GM21529 (cell line): ENCODE data around the gene RPL28.
"Not testable (repeated sequence)": the region's sequence is repeated elsewhere in the genome, so short reads cannot be mapped to it uniquely, and the experiment has no call there.

Experiments used
- ATAC-seq: cut with Tn5 transposase; IDR thresholded peaks from one replicate; pipeline ENCODE4 v1.9.1; 2021; ENCODE audit not compliant: unreplicated experiment

Gene RPL28

DNA sequence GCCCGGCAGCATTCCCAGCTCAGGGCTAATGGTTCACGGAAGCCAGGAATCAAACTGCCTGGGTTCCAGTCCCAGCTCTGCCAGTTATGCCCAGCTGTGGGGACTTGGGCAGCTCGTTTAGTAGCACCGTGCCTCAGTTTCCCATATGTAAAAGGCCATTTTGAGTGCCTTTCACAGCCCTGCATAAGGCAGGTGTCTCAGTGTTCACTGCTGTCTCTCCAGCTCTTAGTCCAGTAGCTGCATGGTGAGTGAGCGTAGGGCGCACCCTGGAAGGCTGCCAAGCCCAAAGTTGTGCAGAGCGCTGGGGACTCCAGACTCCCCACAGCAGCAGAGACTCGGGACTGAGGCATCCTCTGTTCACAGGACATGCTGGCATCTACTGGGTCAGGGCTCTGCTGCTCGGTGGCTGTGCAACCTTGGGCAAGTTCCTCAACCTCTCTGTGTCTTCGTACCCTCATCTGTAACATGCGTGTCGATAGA, 5.5 kb downstream of the RPL28 start:
- no peak for ATAC-seq

DNA sequence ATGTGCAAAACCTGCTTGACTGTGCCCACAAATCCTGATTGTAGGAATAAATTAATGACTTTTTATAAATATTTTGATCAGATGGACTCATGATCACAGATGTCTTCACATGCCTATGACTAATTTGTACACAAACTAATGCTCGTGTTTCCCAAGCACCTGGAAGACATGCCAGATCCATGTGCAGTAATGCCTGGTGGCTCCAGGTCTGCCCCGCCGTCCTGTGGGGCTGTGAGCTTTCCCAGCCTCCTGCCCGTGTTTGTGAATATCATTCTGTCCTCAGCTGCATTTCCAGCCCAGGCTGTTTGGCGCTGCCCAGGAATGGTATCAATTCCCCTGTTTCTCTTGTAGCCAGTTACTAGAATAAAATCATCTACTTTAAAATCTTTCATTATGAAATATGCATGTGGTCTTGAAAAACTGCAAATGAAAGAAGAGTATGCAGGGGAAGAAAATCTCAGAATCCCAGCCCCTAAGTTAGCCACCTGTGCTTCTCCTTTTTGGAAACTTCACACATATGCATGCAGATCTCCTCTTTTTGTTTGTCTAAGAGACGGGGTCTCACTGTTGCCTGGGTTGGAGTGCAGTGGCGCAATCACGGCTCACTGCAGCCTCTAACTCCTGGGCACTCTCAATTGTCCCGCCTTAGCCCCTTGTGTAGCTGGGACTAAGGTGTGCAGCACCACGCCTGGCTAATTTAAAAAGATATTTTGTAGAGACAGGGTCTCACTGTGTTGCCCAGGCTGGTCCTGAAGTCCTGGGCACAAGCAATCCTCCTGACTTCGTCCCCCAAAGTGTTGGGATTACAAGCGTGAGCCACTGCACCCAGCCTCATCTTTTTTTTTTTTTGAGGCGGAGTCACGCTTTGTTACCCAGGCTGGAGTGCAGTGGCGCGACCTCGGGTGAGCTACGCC, 6.2 kb downstream of the RPL28 start:
- no peak for ATAC-seq

DNA sequence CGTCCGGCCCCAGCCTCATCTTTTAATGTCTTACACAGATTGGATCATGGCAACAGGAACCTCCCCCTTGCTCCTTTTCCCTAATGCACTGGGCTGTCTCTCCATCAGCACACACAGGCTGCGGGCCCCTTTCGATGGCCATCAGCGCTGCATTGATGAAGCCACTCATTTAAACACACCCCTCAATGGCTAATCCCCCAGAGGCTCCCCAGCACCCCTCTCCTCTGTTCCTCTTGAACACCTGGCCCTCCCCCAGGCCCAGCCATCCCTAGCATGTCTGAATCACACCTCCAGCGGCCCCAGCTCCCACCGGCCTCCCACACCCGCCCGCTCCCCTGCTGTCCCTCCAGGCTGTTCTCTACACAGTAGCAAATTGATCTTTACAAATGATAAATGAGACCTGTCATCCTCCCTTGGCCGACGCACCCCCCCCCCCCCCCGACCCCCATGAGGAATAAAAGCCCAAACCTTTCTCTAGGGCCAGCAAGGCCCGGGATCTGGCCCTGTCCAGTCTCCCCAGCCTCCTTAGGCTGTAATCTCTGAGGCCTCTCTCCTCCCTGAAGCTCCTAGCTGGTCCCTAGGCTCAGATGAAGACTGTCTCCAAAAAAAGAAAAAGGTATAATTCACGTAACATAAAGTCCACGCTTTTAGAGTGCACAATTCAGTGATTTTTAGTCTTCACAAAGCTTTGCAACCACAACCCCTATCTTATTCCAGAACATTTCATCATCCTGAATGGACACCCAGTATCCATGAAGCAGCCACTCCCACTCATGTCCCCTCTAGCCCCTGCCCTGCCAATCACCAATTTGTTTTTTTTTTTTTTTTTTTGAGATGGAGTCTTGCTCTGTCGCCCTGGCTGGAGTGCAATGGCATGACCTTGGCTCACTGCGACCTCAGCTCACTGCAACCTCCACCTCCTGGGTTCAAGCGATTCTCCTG, 7.4 kb downstream of the RPL28 start:
- no peak for ATAC-seq

DNA sequence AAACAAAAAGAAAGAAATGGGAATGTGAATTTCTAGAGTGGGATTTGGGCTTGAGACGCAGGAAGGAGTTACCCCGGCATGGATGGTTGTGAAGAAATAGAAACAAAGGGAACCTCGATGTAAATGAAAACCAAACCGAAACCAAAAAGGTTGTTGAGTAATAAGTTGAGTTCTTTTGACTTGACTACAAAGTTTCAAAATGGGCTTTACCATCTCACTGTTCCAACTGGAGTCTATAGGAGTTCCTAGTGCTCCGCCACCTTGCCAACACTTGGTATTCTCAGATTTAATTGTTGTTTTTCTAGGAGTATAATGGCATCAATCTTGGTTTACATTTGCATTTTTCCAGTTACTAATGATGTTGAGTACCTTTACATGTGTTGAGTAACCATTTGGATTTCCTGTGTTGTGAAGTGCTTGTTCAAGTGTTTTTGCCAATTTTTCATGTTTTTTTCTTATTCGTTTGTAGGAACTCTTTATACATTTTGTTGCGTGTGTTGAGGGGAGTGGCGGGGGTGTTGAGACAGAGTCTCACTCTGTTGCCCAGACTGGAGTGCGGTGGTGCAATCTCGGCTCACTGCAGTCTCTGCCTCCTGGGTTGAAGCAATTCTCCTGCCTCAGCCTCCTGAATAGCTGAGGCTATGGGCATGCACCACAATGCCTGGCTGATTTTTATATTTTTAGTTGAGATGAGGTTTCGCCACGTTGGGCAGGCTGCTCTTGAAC, 12.6 kb downstream of the RPL28 start:
- no peak for ATAC-seq

DNA sequence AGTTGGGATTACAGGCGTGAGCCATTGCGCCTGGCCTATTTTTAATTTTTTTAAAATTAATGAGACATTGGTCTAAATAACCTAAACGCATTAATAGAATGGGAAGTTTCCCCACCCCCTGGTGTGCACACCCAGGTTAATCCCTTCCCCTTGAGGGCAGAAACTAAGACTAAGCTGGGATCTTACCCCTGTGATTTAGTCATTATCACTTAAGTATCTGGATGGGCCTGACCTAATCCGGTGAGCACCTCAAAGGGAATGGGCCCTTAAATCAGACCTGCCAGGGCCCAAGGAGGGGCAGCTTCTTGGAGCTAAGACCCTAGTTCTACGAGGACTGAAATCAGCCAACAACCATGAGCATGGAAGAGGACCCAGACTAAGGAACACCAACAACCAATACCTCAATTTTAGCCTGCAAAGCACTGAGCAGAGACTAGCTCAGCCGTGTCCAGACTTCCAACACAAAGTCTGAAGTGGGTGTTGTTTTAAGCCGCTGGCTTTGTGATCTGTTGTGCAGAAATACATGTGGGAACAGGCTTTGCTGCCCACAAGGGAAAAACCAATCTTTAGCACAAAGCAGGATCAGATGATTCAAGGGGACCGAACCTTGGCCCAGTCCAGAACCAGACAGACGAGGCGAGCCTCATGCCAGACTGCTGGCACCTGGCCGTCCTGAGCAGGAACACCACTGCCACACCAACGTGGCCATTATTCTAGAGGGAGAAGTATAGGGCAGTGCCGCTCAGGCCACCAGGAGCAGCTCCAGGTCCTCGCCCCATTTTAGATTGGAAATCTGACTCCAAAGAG, 14.8 kb downstream of the RPL28 start:
- ATAC-seq, result no peak

DNA sequence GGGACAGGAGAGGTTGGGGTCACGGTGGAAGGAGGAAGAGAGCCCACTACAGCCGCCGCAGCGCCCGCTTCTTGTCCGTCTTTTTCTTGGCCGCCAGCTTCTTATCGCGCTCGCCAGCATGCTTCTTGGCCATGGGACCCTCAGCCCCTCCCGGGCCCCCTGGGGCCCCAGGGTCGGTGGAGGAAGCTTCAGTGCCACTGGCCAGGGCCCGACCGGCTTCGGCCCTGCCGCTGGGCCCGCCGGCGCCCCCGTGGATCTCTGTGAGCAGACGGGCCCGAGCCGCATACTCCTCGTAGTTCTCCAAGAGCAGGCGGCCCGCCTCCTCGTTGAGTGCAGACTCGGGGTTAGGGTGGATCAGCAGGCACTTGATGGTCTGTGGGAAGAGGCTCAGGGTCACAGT, 15.7 kb downstream of the RPL28 start:
- not testable (repeated sequence) for ATAC-seq

DNA sequence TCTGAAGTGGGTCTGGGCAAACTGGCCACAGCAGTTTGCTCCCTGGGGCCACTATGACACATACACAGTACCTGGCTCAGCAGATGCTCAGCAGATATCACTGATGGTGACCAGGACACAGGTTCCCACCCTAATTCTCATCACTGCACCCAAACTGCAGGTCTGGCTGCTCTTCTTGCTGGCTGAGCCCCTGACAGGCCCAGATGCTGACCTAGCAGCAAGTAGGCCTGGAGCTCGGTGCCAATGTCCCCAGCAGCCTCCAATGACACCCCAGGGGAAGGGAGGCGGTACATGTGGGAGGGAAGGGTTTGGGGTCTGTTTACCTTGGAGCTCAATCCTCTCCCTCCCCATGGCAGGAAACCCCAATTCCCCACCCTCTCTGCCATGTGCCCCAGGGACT, 16.8 kb downstream of the RPL28 start:
- no peak for ATAC-seq

DNA sequence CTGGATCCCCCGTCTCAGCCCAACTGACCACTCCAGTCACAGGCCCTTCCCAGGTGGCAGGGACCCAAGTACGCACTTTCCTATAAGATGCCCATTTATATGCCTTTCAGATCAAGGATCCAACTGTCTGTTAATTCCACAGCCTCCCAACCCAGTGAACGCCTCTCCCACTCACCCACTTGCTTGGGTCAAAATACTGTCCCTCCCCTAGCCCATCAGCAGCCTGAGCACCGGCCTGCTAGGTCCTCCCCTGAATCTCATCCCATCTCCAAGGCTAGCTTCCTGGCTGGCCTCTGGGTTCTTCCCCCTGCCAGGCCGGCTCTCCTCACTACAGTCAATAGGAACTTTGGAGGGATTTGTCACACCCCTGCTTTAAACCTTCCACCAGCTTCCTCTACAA, 19.9 kb downstream of the RPL28 start:
- ATAC-seq, result no peak

DNA sequence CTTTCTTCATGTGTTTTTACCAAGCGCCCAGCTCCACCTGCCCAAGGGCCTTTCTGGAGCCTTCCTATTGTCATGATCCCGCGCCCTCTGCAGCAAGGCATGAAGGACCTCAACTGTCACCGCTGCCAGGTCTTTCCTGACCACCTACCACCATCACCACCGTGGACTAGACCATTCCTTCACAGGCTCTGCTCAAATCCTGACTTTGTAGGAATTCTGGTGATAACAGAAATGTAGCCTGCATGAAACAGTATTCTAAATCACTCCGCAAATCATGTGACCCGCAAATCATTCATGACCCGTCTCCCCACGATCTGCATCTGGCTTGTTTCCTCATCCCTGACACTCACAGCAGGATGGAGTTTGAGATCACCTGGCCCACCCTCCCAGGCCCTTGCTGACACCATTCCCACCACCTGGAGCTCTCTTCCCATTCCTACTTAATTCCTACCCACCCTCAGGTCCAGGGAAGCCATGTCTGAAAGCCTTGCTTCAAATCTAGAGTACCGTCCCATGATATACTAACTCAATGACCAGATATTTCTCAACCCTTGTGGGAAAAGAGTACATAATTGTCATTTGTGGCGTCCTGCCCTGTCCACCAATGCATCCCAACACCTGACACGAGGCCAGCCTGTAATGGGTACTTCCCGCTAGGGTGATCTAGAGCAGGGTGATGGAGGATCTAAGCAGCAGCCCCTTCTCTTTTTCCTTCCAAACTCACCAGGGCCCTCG, 20.5 kb downstream of the RPL28 start:
- no peak for ATAC-seq

DNA sequence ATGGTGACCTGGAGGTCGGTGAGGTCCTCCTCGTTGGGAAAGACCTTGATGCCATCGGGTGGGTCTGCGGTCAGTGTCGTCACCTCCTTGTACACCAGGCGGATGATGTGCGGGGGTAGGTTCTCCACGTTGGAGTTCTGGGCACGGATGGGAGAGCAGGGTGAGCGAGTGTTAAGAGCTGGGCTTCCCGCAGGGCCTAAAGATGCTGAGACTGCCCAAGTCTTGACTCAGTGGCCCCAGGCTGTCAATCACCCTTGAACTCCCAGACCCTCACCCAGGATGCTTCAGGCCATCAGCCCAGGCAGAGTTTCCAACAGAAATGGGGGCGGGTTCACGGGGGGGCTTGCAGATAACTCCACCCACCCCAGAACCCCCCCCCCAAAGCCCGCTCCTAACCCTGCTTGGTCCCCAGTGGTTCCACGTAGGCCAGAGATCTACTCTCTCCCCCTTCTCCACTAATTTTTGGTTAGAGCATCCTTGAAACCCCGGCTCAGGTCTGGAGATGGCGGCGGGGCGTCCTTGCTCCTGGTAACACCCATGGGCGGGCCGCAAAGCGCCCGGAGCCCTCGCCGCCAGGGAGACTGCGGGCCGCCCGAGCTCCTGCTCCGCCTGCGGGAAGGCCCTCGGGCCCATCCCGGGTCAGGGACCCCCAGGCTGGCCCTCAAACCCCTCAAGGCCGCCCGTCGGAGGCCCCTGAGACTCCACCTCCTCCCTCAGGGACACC, 21.3 kb downstream of the RPL28 start:
- ATAC-seq, result no peak

DNA sequence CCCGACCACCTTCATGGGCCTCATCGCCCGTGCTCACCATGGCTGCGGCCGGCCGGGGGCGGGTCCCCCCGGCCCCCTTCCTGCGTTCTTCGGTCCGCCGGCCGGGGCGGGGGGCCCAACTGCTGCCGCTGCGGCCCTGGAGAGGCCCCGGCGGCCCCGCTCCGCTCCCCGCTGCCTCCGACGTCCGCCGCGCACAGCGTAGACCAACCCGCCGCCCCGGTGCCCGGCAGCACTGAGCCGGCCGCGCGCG, 21.7 kb downstream of the RPL28 start, which contains the start of gene UBE2S:
TSS of gene UBE2S (minus strand) at position 239 of the 250 bp plus-strand sequence. CDS start at position 40, 199 bp downstream.
- ATAC-seq, result peak; percentile 12

DNA sequence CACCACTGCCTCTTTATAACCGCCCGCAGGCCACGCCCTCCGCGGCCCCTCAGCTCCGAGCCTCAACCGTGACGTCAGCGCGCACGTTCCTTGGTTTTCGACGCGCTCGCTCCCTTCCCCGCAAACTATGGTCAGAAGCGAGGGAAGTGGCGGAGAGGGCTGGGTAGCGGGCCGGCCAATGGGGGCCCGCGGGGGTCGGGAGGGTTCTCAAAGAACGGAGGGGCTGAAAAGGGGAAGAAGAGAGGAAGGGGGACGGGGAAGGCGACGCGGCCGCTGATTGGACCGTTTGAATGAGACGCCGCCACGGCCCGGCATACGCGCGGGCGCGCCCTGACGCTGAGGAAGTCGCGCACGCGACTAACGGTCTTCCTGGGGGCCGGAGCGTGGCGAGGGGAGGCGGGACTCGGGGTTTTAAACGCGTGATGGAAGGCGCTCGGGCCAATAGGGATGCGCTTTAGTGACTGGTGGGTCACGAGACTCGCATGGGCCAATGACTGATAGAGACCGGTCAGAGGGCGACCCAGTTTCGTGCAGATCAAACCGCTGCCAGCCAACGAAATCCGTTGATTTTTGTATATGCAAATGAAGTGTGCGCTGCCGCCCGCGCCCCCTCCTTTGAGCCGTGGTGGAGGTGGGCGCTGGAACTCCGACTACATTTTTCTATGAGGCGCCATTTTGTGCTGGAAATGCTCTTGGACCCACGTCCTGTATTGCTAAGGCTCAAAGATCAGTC, 22.2 kb downstream of the RPL28 start:
- peak; percentile 78 for ATAC-seq

DNA sequence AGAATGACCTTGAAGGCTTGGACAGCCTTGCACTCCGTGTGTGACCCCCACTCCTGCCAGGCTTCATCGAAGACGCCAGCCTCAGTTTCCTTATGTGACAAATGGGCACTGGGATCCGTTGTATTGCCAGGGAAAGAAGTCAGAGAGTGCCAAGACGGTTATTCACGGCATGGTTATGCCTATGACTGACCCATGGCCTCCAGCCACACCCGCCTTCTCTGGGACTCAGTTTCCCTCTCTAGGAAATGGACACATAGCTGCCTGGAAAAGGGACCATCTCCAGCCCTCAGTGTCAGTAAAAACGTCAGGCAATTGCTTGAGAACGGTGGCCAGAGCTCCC, 22.8 kb downstream of the RPL28 start:
- ATAC-seq, result no peak

DNA sequence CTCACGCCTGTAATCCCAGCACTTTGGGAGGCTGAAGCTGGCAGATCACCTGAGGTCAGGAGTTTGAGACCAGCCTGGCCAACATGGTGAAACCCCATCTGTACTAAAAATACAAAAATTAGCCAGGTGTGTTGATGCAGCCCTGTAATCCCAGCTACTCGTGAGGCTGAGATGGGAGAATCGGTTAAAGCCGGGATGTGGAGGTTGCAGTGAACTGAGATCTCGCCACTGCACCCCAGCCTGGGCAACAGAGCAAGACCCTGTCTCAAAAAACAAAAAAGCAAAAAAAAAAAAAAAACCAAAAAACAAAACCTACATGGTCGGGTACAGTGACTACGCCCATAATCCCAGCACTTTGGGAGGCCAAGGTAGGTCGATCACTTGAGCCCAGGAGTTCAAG, 23.4 kb downstream of the RPL28 start:
- ATAC-seq, result not testable (repeated sequence)

DNA sequence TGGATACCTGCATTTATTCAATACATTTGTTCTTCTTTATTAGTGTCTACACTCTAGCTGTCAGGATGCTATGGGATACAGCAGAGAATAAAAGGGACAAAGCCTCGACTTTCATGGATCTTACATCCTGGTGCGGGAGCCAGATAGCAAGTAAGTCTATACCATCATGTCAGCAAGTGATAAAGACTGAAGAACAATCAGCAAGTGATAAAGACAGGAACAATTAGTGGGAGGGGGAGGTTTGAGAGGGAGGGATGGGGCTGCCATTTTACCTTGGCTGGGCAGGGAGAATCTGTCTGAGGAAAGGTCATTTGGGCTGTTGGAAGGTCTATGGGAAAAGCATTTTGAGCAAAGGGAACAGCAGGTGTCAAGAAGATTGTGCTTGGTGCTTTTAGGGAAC, 24.4 kb downstream of the RPL28 start:
- no peak for ATAC-seq

DNA sequence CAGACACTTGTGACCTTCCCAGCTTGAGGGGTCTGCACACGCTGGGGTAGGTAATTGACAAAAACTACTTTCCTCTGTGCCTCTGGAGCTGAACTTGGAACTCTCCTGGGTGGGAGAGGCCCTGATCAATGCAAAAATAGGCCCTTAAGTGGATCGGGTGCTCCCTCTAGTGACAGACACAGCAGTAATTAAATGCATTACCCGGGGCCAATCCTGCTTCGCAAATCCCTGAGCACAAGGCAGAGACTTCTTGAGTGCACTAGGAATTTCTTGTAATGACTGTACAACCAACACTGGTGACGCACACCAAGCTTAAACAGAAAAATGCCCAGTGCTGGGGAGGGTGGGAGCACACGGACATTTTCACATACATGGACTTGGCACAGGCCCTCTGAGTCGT, 32.5 kb downstream of the RPL28 start:
- no peak for ATAC-seq

DNA sequence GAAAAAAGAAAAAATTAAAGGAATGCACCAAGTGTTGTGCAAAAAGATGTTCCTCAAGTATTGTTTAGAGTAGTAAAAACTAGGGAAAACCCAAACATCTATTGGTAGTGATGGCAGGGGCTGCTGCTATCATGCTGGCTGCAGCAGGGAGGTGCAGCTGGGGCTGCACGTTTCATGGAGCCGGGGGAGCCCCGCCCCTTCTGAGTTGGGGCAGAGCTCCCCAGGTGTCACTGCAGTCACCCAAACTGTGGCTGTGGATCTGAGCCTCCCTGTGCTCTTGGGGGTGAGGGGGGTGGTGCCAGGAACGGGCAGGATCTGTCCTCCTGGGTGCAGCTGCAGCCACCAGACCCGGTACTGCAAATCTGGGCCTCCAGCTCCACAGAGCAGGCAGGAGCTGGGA, 33.4 kb downstream of the RPL28 start:
- no peak for ATAC-seq

DNA sequence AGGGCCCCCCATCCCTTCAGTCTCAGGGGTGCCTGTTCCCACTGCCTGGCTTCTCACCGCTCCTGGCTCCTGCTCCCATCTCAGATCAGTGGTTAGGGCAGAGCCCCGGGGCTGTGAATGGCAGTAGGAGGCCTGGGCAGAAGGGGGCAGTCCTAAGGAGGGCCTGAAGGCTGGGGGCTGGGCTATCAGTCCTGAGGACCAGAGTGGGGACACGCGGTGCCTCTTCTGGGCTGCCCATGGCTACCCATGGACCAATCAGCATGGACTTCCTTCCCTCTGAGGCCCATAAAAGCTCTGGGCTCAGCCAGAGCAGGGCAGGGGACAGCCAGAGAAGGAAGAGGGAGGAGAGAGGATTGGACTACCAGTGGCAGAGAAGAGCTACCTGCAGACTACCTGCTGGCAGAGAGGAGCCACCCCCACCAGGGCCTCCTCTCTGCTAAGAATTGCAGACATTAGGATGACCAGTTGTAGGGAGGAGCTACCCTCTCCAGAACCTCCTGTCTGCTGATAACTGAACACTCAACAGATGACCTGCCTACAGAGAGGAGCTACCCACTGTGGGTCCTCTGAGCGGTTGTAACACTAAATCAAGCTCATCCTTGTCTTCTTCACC, 34.0 kb downstream of the RPL28 start:
- ATAC-seq, result no peak
